ENCODE measurements around the gene KLF6.

DNA sequence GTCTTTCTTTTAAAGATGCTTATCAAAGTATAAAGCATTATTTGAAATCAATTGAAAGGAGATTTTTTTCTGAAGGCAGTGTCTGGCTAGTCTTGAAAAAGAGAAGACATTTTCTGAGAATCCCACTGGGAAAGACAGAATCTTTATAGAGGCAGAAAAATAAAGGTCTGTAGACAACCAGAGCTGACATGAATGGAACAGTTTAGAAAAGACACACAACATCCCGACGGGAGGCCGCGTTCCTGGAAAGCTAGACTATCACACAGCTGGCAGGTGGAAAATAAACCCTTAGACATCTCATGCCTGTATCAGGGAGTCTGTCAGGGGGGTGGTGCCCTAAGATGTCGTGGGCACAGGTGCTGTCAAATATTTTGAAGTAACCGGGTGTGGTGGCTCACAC lies 48.0 kb upstream of the KLF6 start:
- TF ChIP-seq, protein P1, sequence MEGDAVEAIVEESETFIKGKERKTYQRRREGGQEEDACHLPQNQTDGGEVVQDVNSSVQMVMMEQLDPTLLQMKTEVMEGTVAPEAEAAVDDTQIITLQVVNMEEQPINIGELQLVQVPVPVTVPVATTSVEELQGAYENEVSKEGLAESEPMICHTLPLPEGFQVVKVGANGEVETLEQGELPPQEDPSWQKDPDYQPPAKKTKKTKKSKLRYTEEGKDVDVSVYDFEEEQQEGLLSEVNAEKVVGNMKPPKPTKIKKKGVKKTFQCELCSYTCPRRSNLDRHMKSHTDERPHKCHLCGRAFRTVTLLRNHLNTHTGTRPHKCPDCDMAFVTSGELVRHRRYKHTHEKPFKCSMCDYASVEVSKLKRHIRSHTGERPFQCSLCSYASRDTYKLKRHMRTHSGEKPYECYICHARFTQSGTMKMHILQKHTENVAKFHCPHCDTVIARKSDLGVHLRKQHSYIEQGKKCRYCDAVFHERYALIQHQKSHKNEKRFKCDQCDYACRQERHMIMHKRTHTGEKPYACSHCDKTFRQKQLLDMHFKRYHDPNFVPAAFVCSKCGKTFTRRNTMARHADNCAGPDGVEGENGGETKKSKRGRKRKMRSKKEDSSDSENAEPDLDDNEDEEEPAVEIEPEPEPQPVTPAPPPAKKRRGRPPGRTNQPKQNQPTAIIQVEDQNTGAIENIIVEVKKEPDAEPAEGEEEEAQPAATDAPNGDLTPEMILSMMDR (IDR thresholded peaks at IDR 0.05; ENCODE audit: low read depth, low read length, poor library complexity, severe bottlenecking): no peak
- TF ChIP-seq EZH2phosphoT487 (IDR thresholded peaks at IDR 0.05; ENCODE audit: borderline replicate concordance, low read length): no peak

Data from DOHH2 (cell line).